Measurements from ENCODE around the gene RPL28. TPM values are rescaled to one million over a fixed set of nuclear protein-coding genes. Genes with fewer than 3 reads are reported as not detected.

RPL28 gene
- total RNA-seq, 2 donors from 2014 or later = 3,164 to 3,616 TPM

- no peak for DNase-seq
- H3K27ac Mint-ChIP-seq = no peak overlapping the region
- no peaks in the 10 kb centered on the region for H3K9me3 ChIP-seq (ENCODE audit: control insufficient read depth, low read length, poor library complexity, severe bottlenecking)
- no peaks in the 10 kb centered on the region for H3K36me3 Mint-ChIP-seq (ENCODE audit: low read depth)
- no peak for ATAC-seq
- H3K4me3 Mint-ChIP-seq = no peak overlapping the region
- H3K4me1 Mint-ChIP-seq = no peaks in the 10 kb centered on the region
- H3K27me3 Mint-ChIP-seq = peaks cover 14% of the 10 kb centered on the region
These were observed 26.5 kb upstream of the RPL28 start for GRCh38 chr19:55358943-55359908.

DNA sequence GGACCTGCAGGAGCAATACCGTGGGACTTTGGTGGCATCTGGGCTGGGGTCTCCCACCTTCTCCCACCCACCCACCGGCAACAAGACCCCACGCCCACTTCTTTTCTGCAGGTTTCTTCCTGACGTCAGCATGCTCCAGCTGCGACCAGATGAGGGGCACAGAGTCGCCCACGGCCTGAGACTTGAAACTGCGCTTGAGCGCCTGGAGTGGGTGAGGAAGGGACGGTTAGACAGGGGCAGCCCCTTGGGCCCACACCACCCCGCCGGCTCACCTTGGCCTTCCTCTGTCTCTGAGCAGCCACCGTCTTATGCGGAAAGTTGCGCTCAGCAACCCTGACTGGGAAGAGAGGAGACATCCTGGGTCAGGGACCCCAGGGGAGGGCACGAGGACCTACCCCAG is 24.8 kb upstream of the RPL28 start:
- DNase-seq (no peak), ATAC-seq (no peak)
- H3K27ac Mint-ChIP-seq = no peak overlapping the region
- H3K36me3 Mint-ChIP-seq (ENCODE audit: low read depth) = peaks cover 2% of the 10 kb centered on the region
- H3K4me1 Mint-ChIP-seq = no peaks in the 10 kb centered on the region
- H3K4me3 Mint-ChIP-seq = no peak overlapping the region
- peaks cover 14% of the 10 kb centered on the region for H3K27me3 Mint-ChIP-seq
- H3K9me3 ChIP-seq (ENCODE audit: control insufficient read depth, low read length, poor library complexity, severe bottlenecking) = no peaks in the 10 kb centered on the region

DNA sequence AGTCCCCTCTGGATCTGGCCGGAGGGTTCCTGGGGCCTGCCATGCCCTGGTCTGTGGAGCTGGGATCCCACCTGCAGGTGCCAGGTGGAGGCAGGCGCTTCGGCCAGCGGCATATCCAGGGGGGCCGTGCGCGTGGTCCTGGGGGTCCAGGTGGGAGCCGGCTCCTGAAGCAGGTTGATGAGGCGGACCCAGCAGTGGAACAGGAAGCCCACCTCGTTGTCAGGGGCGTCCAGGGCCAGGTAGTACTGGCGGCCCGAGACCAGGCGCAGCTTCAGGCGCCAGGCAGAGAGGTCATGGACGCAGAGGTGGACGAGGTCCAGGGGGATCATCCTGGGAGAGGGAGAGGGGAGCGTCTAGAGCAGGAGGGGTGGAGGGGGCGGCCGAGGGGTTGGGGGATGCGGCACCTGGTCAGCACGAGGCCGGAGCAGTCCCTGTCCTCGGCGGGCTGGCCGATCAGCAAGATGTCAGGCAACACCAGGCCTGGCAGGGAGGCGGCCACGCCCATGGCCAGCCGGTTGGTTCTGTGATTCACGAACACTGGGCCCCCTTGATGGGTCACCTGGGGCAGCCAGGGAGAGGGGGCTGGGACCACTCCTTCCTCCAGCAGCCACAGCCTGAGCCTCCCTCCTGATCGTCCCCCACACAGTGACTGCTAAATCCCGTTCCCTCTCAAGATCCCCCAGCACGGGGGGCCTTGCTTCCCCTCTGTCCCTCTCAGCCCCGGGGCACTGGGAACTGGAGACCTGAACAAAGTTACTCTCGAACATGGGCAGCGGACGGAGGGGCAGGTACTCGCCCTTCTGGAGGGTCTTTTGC is 23.4 kb upstream of the RPL28 start:
- H3K36me3 Mint-ChIP-seq (ENCODE audit: low read depth) = peaks cover 2% of the 10 kb centered on the region
- DNase-seq (no peak), ATAC-seq (no peak)
- H3K4me1 Mint-ChIP-seq = no peaks in the 10 kb centered on the region
- H3K9me3 ChIP-seq (ENCODE audit: control insufficient read depth, low read length, poor library complexity, severe bottlenecking) = no peaks in the 10 kb centered on the region
- peaks cover 7% of the 10 kb centered on the region for H3K27me3 Mint-ChIP-seq
- H3K27ac Mint-ChIP-seq = no peak overlapping the region
- H3K4me3 Mint-ChIP-seq = no peak overlapping the region

GRCh38 chr19:55362990-55363716 is 22.6 kb upstream of the RPL28 start, which contains the start of gene GARIN5B:
GARIN5B (minus strand) TSS chr19:55363260; CDS start chr19:55363066, 194 bp downstream.
- H3K27ac Mint-ChIP-seq = no peak within 1 kb of the TSS
- H3K36me3 Mint-ChIP-seq (ENCODE audit: low read depth) = peaks cover 2% of the 10 kb centered on the region
- no peak within 1 kb of the TSS for H3K4me3 Mint-ChIP-seq
- ATAC-seq (no peak), DNase-seq (no peak)
- H3K27me3 Mint-ChIP-seq = peaks cover 7% of the 10 kb centered on the region
- H3K4me1 Mint-ChIP-seq = no peaks in the 10 kb centered on the region
- no peaks in the 10 kb centered on the region for H3K9me3 ChIP-seq (ENCODE audit: control insufficient read depth, low read length, poor library complexity, severe bottlenecking)

DNA sequence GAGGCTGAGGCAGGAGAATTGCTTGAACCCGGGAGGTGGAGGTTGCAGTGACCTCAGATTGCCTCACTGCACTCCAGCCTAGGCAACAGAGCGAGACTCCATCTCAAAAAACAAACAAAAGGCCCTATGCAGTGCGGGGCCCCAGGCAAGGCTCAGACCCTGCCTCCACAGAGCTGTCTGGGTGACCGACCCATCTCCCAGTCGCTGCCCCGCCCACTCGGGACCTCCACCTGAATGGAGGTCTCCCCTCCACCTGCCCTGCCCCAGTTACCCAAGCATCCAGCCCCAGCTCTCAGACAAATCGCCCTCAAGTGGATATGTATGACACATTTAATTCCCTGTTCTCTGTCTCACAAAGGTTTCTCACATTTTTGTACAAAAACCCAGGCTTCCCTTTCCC is 20.5 kb upstream of the RPL28 start:
- DNase-seq (no peak), ATAC-seq (no peak)
- H3K27ac Mint-ChIP-seq = no peak overlapping the region
- no peaks in the 10 kb centered on the region for H3K9me3 ChIP-seq (ENCODE audit: control insufficient read depth, low read length, poor library complexity, severe bottlenecking)
- no peak overlapping the region for H3K4me3 Mint-ChIP-seq
- H3K4me1 Mint-ChIP-seq = peaks cover 3% of the 10 kb centered on the region
- peaks cover 13% of the 10 kb centered on the region for H3K27me3 Mint-ChIP-seq
- H3K36me3 Mint-ChIP-seq (ENCODE audit: low read depth) = peaks cover 5% of the 10 kb centered on the region

DNA sequence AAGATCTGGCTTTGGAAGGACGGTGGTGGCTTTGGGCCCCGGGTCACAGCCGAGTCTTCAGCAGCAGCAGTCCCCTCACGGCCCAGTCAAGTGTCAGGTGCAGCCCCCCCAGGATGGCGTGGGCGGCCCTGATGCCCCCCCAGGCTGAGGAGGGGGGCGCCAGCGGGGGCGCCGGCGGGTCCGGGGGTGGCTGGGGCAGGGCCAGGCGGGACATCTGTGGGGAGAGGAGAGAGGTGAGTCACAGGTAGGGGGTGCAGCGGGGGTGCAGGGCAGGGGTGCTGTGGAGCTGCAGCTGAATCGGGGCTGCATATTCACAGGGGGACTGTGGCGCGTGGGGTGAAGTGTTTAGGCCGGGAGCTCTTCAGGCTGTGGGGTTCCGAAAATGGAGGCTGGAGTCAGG is 19.8 kb upstream of the RPL28 start:
- no peak for ATAC-seq
- Mint-ChIP-seq H3K27me3 (peaks cover 19% of the 10 kb centered on the region), H3K27ac (no peak overlapping the region), H3K36me3 (ENCODE audit: low read depth) (peaks cover 8% of the 10 kb centered on the region), H3K4me1 (peaks cover 7% of the 10 kb centered on the region), H3K4me3 (no peak overlapping the region)
- no peak for DNase-seq
- no peaks in the 10 kb centered on the region for H3K9me3 ChIP-seq (ENCODE audit: control insufficient read depth, low read length, poor library complexity, severe bottlenecking)

DNA sequence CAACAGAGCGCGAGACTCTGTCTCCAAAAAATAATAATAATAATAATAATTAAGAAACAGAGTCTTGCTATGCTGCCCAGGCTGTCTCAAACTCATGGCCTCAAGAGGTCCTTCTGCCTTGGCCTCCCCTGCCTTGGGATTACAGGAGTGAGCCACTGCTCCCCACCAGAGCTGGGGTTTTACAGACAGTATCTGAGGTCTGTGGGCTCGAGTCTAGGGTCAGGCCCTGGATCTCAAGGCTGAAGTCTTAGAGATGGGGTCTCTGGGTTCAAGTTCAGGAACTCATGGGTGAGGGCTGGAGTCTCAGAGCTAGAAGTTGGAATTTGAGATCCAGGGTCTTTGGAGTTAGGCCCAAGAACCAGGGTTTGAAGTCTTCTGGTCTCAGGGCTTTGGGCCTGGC is 18.9 kb upstream of the RPL28 start:
- DNase-seq = no peak

DNA sequence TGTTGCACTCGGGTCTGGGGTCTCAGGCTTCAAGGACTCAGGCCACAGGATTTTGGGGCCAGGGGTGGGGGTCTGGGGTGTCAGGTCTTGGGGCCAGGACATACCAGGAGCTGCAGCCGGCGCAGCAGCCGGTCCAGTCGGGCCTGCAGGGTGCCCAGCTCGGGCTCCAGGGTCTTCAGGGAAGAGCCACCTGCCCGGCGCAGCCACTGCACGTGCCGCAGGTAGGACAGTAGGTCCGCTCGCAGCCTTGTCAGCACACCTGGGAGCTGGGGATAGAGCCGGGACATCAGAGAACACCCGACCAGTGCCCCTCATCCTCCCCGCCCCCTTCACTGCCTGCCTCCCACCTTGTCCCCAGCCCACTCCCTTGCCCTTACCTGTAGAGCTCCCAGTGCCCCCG is 17.6 kb upstream of the RPL28 start:
- DNase-seq (no peak), ATAC-seq (no peak)
- H3K36me3 Mint-ChIP-seq (ENCODE audit: low read depth) = peaks cover 13% of the 10 kb centered on the region
- H3K4me1 Mint-ChIP-seq = peaks cover 8% of the 10 kb centered on the region
- no peaks in the 10 kb centered on the region for H3K9me3 ChIP-seq (ENCODE audit: control insufficient read depth, low read length, poor library complexity, severe bottlenecking)
- peaks cover 33% of the 10 kb centered on the region for H3K27me3 Mint-ChIP-seq
- no peak overlapping the region for H3K27ac Mint-ChIP-seq
- H3K4me3 Mint-ChIP-seq = peak overlapping the region; percentile 15

More for the DNA sequence above, 18.9 kb upstream of the RPL28 start:
- H3K9me3 ChIP-seq (ENCODE audit: control insufficient read depth, low read length, poor library complexity, severe bottlenecking) = no peaks in the 10 kb centered on the region
- no peak for ATAC-seq
- Mint-ChIP-seq H3K4me3 (no peak overlapping the region), H3K36me3 (ENCODE audit: low read depth) (peaks cover 10% of the 10 kb centered on the region), H3K27me3 (peaks cover 27% of the 10 kb centered on the region), H3K4me1 (peaks cover 8% of the 10 kb centered on the region), H3K27ac (no peak overlapping the region)

DNA sequence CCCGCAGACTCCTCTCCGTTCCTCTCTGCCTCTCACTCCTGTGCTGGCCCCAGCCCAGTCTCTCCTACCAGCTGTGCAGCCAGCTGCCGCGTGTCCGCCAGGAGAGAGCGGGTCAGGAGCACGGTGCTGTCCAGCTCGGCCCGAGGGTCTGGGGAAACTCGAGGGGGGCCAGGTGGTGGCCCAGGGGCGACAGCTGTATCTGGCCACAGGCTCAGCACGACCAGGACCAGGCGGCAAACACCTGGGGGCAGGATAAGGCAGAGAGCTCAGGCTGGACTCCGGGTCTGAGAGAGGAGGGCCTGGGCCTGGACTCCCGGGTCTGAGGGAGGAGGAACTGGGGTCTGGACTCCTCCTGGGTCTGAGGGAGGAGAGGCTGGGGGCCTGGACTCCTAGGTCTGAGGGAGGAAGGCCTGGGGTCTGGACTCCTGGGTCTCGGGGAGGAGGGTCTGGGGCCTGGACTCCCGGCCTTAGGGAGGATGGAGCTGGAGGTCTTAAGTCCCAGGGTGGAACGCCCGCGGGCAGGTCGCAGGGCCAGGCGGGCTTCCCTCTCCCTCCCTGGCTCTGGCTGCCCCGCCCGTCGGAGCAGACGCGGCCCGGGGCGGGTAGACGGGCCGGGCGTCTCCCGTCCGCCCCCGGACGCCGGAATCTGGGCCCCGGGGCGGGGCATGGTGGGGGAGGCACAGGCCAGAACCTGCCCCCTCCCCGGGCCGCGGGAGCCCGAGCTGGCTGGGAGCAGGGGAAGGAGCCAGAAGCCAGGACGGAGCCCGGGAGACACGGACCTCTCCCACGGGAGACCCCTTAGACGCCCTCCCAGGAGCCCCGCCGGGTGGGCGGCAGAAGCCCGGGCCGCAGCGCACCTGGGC is 16.8 kb upstream of the RPL28 start:
- Mint-ChIP-seq H3K4me3 (peak overlapping the region; percentile 69), H3K27me3 (peaks cover 39% of the 10 kb centered on the region), H3K27ac (no peak overlapping the region), H3K36me3 (ENCODE audit: low read depth) (peaks cover 17% of the 10 kb centered on the region), H3K4me1 (peaks cover 12% of the 10 kb centered on the region)
- DNase-seq = no peak
- no peaks in the 10 kb centered on the region for H3K9me3 ChIP-seq (ENCODE audit: control insufficient read depth, low read length, poor library complexity, severe bottlenecking)
- peak; percentile 41 for ATAC-seq

DNA sequence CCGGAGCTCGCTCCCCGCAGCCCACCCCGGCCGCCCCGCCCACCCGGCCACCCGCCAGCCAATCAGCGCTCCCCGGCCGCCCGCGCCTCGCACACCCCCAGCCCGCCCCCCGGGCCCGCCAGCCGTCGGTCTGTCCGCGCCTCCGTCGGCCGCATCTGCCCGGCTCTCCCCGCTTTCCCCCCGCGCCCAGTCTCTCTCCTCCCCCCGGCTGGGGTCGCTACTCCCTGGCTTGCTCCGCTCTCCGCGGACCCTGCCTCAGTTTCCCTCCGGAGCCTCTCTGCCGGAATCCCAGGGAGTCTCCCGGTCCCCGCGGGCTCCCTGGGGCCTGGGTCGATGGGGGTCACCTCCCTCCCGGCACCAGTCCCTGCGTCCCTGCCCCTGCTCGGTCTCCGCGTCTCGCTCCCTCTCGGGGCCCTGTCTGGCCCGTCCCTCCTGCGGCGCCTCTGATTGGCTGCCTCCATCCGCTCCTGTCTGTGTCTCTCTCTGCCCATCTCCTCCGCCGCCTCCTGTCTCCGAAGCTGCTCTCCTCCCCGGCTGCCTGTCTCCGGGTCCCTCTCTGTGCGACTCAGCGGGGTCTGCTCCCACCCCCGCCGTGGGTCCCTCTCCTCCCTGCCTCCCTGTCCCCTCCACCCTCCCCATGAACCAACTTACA is 16.0 kb upstream of the RPL28 start:
- peak overlapping the region; percentile 84 for H3K4me3 Mint-ChIP-seq
- DNase-seq (no peak), ATAC-seq (peak; percentile 66)
- peaks cover 17% of the 10 kb centered on the region for H3K36me3 Mint-ChIP-seq (ENCODE audit: low read depth)
- H3K4me1 Mint-ChIP-seq = peaks cover 13% of the 10 kb centered on the region
- peak overlapping the region; percentile 45 for H3K27ac Mint-ChIP-seq
- peaks cover 41% of the 10 kb centered on the region for H3K27me3 Mint-ChIP-seq
- no peaks in the 10 kb centered on the region for H3K9me3 ChIP-seq (ENCODE audit: control insufficient read depth, low read length, poor library complexity, severe bottlenecking)

DNA sequence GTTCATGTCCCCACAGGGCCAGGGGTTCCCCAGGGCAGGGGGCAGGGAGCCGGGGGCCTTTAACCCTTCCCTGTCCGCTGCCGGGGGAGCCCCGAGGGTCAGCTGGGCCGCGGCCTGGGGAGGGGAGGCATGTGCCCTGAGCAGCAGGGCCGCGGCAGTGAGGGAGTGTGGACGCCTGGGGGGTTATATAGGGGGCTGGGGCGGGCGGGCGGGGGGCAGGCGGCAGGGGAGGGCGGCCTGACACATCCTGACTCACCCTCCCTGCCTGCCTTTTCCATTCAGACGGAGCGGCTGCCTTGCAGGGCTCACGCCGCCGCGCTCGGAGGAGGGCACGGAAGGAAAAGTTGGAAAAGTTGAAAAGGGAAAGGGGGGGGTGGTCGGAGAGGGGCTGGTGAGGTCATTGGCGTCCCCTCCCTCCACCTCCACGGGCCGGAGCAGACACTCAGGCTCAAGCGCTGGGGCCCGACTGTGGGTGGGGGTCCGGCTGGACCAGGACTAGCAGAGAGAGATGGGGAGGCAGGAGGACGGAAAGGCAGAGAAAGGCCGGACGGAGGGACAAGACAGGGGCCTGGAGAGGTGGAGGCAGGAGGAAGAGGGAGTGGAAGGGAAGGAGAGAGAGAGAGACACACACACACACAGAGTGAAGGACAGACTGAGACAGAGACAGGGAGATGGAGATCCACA is 15.3 kb upstream of the RPL28 start, which contains the start of gene IL11:
IL11 (minus strand) TSS at position 159 of the 684 bp plus-strand sequence; CDS start at position 6, 153 bp downstream.
- H3K36me3 Mint-ChIP-seq (ENCODE audit: low read depth) = peaks cover 15% of the 10 kb centered on the region
- DNase-seq (no peak), ATAC-seq (no peak)
- peaks cover 13% of the 10 kb centered on the region for H3K4me1 Mint-ChIP-seq
- H3K27me3 Mint-ChIP-seq = peaks cover 41% of the 10 kb centered on the region
- H3K4me3 Mint-ChIP-seq = peak within 1 kb of the TSS; percentile 84
- H3K27ac Mint-ChIP-seq = peak within 1 kb of the TSS; percentile 45
- H3K9me3 ChIP-seq (ENCODE audit: control insufficient read depth, low read length, poor library complexity, severe bottlenecking) = no peaks in the 10 kb centered on the region

All from T-helper 17 cell (primary cell).